GM12891 (cell line): ENCODE data around the gene ADCY3.

ENCODE experiments used
- POLR2A ChIP-seq: IDR thresholded peaks from 2 replicates; pipeline ENCODE4 v1.6.1; 2011; ENCODE audit warnings: low read depth, low read length, control low read depth
- POLR2AphosphoS5 ChIP-seq: IDR thresholded peaks from 2 replicates; pipeline ENCODE4 v1.6.1; 2011; ENCODE audit warnings: low read depth, low read length, control low read depth
- POU2F2 ChIP-seq: IDR thresholded peaks from 2 replicates; pipeline ENCODE4 v1.6.1; 2011; ENCODE audit warnings: low read depth, mild to moderate bottlenecking, control low read depth, low read length, moderate library complexity
- TAF1 ChIP-seq: IDR thresholded peaks from 2 replicates; pipeline ENCODE4 v1.6.1; 2011; ENCODE audit warnings: low read depth, low read length, control low read depth

- TF ChIP-seq POLR2AphosphoS5 (no peak), POLR2A (no peak), TAF1 (no peak), POU2F2 (no peak)
Measured at GRCh38 chr2:24814516-24814915, 105.5 kb downstream of the ADCY3 start.
